HG03565 (cell line): ENCODE data around the gene CTSH.

Experiments
- ATAC-seq: cut with Tn5 transposase; IDR thresholded peaks from one replicate; pipeline ENCODE4 v1.9.1; 2021; ENCODE audit warnings: mild to moderate bottlenecking, moderate library complexity; ENCODE audit not compliant: unreplicated experiment

Gene CTSH, protein sequence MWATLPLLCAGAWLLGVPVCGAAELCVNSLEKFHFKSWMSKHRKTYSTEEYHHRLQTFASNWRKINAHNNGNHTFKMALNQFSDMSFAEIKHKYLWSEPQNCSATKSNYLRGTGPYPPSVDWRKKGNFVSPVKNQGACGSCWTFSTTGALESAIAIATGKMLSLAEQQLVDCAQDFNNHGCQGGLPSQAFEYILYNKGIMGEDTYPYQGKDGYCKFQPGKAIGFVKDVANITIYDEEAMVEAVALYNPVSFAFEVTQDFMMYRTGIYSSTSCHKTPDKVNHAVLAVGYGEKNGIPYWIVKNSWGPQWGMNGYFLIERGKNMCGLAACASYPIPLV

DNA sequence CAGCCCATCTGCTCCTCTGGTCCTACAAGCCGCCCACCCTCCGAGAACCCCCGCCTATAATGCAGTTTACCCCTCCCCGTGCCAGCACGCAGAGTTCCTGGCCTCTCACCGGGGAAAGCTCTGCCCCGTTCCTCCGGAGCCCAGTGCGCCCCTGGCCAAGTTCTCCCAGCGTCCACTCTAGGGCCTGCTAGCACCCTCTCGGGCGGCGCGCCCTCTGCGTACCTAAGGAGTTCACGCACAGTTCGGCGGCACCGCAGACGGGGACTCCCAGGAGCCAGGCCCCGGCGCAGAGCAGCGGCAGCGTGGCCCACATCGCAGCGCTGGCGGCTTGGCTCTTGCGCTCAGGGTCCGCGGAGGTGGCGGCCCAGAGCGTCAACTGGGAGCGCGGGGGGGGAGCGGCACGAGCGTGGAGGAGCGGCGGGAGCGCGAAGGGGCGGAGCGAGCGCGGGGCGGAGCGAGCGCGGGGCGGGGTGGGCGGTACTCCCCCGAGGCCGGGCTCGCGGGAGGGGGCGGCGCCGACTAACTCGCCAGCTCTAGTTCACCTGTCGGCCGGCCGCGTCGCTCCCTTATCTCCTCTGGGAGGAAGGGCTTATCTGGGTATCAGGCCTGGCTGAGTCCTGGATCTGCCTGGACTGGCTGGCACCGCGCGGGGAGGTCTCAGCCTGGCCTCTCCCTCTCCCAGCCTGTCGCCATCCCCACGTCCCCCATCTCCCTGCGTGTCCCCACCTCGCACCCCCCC lies at the start of gene CTSH:
TSS of gene CTSH (minus strand) at position 378 of the 739 bp plus-strand sequence. CDS start at position 313, 65 bp downstream.
- ATAC-seq, result peak; percentile 50

DNA sequence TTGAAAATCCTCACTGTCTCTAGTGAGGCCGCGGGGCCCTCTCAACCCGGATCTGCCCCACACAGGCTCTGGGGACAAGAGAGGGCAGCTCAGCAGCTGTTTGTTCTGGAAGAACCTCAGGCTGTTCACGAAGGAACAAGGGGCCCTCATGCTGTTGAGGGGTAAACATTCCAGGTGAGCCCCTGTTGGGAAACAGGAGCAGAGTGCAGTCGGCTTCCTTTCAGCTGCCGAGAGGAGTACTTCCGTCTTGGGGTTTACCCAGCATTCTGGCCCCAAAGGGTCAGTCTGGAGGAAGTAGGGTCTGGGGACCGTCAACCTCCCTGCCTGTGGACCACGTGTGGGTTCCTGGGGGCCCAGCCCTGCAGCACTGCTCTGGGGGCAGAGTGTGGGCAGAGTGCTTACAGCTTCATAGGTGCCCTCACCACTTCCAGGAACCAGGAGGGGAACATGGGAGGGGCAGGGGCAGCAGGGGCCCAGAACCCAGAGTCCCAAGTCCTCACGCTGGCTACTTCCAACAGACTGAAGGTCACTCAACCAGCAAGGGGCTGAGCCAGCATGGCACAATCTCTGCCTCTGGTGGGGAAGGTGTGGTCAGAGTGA lies 49.2 kb upstream of the CTSH start:
- ATAC-seq, result no peak

DNA sequence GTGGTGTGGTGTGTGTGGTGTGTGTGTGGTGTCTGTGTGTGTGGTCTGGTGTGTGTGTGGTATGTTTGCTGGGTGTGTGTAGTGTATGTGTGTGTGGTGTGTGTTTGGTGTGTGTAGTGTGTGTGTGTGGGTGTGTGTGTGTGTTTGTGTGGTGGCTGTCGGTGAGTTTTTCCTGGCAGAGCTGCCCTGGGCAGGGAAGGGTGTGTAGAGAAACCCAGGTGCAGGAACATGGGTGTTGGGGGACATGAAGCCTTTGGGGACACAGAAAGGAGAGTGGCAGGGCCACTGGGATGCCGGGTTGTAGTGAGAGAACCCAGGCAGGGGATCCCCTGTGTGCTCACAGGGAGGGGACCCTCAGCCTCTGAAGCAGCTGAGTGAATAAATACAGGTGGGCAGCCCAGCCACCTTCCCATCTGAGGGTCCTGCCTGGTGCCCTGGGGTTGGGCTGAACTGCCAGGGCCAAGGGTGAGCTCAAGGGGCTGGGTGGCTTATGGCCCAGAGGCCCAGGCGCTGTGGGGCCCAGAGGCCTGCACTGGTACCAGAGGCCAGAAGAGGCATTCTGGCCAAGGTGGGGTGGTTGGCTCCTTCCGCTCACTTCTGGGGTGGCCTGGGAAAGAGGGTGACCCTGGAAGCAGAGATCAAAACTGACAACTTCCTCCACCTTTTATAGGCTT lies 48.5 kb upstream of the CTSH start:
- no peak for ATAC-seq

DNA sequence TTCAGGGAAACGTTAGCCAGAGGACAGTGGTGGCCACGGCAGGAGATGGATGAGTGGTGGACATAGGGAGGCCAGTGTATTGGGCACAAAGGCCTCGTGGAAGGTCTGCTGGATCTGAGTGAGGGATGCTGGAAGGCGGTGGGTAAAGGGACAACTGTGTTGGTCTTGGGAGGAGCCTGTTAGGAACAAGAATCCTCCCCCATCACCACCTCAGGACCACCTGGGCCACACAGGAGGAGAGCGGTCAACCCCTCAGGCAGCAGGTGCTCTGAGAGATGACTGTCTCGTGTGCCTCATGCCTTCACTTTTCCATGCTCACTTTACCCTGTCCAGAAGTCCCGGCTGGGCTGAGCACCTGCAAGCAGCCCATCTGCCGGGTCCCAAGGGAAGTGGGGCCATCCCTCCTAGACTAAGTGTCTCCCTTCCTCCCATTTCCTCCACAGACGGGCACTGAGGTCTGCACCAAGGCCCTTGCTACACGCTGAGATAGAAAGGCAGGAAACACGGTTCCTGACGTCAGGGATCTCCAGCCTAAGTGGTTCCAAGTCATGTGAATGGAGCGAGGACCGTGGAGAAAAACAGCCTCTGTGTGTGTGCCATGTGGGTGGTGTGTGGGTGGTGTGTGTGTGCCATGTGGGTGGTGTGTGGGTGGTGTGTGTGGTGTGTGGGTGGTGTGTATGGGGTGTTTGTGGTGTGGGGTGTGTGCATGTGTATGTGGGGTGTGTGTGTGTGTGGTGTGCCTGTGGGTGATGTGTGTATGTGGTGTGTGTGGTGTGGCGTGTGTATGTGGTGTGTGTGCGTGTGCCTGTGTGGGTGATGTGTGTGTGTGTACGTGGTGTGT lies 47.8 kb upstream of the CTSH start:
- no peak for ATAC-seq

DNA sequence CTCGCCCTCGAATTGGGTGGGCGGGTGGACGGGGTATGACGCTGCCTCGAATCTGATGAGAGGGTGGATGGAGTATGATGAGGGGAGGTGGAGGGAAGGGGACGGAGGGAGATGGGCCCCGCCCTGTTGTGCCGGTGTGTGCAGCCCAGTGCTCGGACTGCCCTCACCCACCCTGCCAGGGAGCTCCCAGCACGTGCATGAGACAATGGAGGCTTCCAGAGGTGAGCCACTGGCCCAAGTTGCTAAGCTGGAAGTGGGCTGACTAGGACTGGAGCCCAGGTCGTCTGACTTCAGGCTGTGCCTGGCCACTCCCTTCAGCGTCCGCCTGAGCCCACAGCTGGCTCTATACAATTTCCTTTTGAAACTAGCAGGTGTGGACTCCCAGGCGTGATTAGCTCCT lies 47.0 kb upstream of the CTSH start:
- no peak for ATAC-seq

DNA sequence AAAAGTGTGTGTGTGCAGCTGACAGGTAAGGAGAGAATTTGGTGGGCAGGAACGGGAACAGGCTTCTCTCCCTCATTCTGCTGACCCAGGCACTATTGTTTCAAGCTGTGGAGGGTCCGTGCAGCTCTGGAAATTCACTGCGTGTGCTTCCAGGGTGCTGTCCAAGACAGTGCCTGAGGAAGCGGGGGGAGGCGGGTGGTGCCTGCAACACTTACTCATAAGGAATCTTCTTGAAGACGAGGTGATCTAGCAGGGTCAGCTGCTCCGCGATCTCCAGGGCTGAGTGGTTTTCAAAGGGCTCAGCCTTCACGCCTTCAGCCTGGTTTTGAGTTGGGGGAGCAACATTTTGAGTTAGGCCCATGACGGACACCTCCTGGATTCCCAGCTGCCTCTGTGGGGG lies 46.6 kb upstream of the CTSH start:
- ATAC-seq, result no peak

DNA sequence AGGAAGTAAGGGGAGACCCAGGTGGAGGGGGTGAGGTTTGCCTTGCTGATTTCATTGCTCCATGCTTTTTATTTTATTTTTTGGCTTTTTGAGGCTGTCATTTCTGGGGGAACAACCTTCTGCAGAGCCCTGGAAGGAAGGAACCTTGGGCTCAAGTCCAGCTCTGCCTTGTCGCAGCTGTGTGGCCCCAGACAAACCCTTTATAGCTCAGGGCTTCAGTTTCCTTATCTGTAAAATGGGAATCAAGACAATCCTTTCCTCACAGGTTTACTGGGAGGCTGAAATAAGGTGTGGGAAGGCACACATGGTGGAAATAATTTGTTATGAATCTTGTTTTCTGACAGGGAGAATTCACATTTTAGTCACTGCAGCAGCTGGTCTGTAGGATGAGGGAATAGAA lies 45.4 kb upstream of the CTSH start:
- ATAC-seq, result no peak

DNA sequence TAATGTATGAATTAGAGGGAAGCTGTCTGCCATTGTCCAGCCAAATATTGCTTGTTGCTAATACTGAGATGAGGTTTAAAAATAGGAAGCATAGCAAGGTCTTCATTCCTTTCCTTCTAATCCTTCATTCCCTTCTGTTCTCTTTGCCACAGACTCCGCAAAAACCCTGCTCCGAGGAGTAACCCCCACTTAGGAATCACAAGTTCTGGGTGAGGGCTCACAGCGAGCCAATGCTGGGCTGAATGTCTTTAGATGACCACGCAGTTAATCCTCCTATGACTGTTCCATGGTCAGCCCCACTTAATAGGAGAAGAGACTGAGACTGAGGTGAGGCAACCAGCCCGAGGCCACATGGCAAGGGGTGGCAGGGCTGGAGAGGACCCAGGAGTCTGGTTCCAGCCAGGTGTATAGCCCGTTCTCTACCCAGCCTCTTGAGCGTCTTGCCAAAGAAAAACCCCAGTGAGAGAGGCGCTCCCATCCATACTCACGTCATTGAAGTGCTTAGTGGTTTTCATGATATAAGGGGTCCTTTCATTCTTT lies 44.9 kb upstream of the CTSH start:
- no peak for ATAC-seq

DNA sequence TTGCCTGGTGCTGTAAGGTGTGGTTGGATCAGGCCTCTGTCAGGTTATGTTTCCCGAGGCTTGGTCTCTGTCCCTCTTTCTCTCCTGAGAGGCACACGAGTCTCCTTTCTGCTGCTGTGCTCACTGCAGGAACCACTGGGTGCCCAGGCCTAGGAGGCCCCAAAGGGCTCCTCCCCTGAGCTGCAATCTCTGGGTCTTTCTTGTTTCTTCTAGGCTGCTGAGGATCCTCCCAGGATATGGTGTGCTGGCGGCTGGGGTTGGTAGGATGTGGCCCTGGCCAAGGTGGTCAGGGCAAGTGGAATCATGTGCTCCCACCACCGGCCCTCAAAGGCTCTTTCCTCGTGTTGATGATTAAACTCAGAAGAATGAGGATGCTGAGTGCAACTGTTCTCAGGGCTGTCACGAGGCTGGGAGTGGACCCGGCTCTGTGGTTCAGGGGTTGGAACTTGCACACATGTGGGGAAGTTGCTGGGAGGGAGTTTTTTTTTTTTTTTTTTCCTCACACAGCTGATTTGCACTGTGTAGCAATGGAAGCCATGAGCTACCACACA lies 43.6 kb upstream of the CTSH start:
- no peak for ATAC-seq

DNA sequence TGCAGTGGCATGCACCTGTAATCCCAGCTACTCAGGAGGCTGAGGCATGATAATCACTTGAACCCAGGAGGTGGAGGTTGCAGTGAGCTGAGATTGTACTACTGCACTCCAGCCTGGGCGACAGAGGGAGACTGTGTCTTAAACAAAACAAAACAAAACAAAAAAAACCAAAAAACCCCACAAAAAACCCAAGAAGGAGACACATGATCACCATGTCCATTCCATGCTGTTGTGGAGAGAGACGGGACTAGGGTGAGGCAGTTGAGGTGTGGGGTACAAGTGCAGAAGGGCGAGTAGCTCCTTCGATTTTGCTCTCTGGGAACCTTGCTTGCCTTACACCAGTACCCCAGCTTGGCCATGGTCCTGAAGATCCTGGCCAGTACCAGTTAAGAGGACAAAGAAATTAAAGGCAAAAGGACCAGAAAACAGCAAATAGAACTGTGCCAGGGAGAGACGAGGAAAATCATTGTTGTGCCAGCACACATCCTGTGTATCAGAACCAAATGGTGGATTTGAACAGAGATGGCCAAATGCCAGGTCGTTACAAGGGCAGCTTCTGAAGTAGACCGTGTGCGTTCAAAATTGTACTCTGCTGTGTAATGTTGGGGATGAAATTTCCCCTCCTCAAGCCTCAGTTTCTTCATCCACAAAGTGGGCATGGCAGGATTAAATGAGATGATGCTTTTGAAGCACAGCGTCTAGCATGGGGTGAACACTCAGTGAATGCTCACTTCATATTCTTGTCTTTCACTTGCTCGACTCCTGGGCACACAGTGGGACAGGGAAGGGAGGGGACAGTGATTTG lies 42.9 kb upstream of the CTSH start:
- no peak for ATAC-seq

DNA sequence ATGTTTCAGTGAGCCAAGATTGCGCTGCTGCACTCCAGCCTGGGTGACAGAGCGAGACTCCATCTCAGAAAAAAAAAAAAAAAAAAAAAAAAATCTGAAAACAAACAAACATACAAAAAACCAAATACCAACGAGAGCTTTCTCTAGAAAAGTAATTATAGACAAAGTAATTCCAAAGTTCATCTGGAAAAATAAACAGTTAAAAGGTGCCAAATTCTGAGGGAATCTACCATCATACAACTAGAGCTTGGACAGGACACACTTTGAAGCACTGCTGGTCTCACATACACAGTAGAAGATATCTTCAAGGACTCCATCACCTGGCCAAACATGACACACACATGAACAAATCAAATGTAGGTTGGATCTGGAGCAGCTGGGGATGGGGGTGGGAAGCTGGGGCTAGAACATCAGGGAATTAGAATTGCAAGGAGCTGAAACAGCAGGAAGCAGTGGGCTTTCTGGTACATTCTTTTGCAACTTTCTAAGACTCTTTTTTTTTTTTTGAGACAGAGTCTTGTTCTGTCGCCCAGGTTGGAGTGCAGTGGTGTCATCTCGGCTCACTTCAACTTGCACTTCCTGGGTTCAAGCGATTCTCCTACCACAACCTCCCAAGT lies 41.1 kb upstream of the CTSH start:
- no peak for ATAC-seq

DNA sequence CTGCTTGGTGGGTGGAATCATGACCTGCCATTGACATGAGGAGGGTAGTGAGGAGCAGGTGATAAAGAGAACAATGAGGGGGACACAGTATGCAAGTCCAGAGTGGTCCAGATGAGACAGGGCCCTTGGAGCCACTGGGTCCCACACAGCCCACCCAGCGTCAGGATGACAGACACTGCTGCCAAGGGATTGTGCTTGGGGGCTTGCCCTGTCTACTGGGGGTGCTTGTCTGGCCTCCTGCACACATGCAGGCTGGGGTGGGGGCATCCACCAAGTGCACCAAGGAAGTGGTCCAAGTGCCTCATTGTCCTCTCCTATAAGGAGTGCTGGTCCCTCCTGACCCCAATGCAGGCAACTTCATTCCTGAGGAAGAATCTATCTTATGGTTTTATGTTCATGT lies 39.2 kb upstream of the CTSH start:
- ATAC-seq, result no peak

DNA sequence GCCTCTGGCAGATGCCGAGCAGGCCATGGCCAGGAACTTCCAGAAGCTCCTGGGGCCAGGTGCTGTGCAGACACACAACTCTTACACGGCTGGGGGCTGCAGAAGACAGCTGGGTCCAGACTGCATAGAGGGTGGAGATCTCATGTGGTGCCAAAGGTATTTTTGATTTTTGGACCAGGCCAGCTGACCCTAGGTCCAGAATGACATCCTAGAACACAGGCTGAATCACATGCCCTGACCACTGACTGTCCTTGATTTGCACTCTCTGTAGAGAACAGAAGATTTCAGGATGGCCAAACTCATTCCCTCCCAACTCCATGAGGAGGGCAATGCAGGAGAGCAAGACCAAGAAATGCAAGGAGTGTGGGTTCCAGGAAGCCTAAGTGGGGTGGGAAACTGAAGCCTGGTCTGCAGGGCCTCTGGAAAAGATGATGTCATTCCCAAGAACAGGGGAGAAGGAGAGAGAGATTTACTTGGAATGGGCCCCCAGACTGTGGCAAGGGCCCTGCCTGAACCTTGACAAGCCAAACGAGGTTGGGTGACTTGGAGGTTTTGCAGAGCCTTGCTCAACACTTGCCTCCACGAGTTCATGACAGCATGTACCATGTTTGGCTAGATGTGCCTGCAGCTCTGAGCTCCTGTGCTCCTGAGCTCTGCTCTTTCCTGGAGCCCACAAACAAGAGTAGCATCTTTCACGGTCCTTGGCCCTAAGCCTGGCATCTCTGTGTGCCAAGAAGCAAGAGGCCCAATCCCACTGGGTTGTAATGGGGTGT lies 38.5 kb upstream of the CTSH start:
- no peak for ATAC-seq

DNA sequence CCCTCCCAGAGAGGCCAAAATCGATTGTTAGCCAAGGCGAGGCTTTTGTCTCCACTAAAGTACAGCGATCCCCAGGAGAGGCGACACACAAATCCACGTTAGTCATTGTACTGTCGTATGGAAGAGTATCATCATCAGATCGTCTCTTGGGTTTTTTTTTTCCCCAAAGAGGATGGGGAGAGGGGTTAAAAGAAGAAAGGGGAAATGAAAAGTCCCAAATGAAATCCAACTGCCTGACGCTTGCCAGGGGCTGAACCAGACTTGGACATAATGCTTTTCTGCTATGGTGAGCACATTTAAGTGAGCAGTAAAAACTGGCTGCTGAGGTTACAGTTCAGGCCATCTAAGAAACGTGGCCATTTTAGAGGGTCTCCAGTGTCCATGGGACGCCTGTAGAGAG lies 37.9 kb upstream of the CTSH start:
- ATAC-seq, result no peak

DNA sequence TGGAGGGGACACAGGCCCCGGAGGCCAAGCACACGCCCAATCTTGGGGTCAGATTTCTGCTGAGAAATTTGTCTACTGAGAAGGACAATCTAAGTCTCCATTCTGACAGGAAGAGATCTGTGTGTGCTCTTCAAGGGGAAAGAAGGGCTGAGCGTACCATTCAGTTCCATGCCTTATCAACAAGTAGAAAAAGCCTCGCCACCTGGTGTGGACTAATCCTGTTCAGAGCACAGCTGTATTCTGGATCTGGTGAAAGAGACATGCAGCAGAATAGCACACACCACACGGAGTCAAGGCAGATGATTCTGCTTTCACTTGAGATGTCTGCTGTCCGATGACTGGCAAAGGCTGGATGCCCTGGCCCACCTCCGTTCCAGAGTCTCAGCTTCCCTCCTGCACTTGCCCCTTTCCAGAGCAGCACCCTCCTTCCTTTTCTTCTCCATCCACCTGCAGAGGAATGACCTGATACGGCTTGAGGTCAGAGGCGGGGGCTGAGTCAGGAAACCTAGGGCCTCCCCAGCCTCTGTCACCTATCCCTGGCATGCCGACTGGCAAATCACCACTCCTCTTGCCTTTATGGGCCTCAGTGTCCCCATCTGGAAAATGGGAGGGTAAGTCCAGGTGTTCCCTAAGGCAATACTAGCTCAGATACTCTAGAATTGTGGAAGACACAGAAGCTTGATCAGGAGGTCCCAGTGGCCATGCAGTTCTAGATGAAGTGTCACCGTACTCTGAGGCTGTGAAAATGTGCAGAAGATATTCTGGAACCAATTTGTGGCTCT lies 36.9 kb upstream of the CTSH start:
- ATAC-seq, result no peak

DNA sequence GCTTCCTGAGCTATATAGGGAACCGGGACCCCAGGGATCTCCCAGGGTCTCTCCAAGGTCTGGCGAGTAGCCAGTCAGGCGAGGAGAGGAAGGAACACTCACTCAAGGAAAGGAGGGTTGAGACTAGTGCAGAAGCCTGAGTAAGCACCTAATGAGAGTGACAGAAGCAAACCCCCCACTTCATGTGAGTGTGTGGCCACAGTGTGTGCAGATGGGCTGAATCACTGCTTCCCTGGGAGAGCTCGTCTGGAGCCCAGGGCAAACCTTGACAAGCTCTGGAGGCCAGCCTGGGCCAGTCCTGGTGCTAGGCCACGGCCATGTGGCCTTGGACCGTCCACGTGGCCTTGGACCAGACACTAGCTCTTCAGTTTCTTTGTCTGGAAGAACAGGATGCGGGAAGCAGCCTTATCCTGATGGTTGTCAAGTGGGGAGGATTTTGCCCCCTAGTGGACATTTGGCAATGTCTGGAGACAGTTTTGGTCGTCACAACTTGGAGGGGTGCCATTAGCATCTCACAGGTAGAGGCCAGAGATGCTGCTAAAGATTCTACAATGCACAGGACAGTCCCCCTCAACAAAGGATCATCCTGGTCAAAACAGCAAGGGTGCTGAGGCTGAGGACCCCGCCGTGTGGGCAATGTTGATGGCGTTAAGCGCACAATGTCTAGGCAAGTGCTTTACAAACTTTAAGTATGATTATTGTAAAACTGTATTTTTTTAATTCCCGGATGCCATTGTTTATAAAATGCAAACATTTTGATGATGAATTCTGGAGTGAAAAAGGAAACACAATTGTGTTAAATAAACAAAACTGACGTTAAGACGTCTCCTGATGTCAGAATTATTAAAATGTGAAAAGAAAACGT lies 34.8 kb upstream of the CTSH start:
- ATAC-seq, result no peak
